CD4-positive, alpha-beta T cell (primary cell): ENCODE data around the gene VAV2. TPM values are rescaled to one million over a fixed set of nuclear protein-coding genes. Genes with fewer than 3 reads are reported as not detected.

Experiments used
- ATAC-seq: fragments of 200-7000 bp; cut with Tn5 transposase; one replicate; pipeline ENCODE4 v1.10.0; 2022; ENCODE audit warnings: mild to moderate bottlenecking; ENCODE audit not compliant: poor library complexity
- CTCF ChIA-PET: fragments of 350-600 bp; sonication (Branson Sonifier 250); formaldehyde crosslinking; loops from one replicate; lab custom pipeline; 2021; ENCODE audit warnings: antibody characterized with exemption, inconsistent platforms; lab: Charles Lee
- POLR2A ChIA-PET: fragments of 350-600 bp; sonication (Branson Sonifier 250); formaldehyde crosslinking; loops from one replicate; lab custom pipeline; 2021; ENCODE audit warnings: antibody characterized with exemption, inconsistent platforms; lab: Charles Lee
- DNase-seq, 14 experiments: peaks; one replicate each; pipeline ENCODE4 v3.0.0-alpha.2; 2013 to 2020; ENCODE audit warnings: mixed read lengths in 2 of 14
- H3K27ac ChIP-seq, 2 donors: one replicate each; pipeline versions ENCODE4 v1.5.1 to v1.7.0; 2013; ENCODE audit warnings: low read length in 2 of 2, low read depth in 1 of 2, mild to moderate bottlenecking in 1 of 2
- H3K27me3 ChIP-seq, 2 experiments: 1 replicate in 1 of 2; 2 replicates in 1 of 2; pipeline versions ENCODE4 v1.6.1 to v1.7.0; 2013; ENCODE audit warnings: low read length in 2 of 2, control low read depth in 1 of 2, mild to moderate bottlenecking in 1 of 2, moderate library complexity in 1 of 2; ENCODE audit not compliant: insufficient read depth in 2 of 2, control insufficient read depth in 1 of 2
- H3K36me3 ChIP-seq: one replicate; pipeline ENCODE4 v1.6.1; 2013; ENCODE audit warnings: low read length, control low read depth; ENCODE audit not compliant: insufficient read depth
- H3K4me1 ChIP-seq: one replicate; pipeline ENCODE4 v1.6.1; 2013; ENCODE audit warnings: low read length, control low read depth; ENCODE audit not compliant: insufficient read depth
- H3K4me3 ChIP-seq: one replicate; pipeline ENCODE4 v1.5.1; 2013; ENCODE audit warnings: mild to moderate bottlenecking, low read length, moderate library complexity
- H3K9me3 ChIP-seq, 2 experiments: 1 replicate in 1 of 2; 2 replicates in 1 of 2; pipeline versions ENCODE4 v1.6.1 to v1.7.0; 2013; ENCODE audit warnings: low read length in 2 of 2, mild to moderate bottlenecking in 2 of 2, control low read depth in 1 of 2, moderate library complexity in 1 of 2; ENCODE audit not compliant: control insufficient read depth in 1 of 2, insufficient read depth in 1 of 2
- H3K27ac Mint-ChIP-seq: one replicate; pipeline ENCODE4 v1.8.0; 2020; ENCODE audit warnings: mixed read lengths
- H3K27me3 Mint-ChIP-seq: one replicate; pipeline ENCODE4 v1.8.0; 2021; ENCODE audit warnings: mixed read lengths
- H3K36me3 Mint-ChIP-seq: one replicate; pipeline ENCODE4 v1.8.0; 2021; ENCODE audit warnings: low read depth, mixed read lengths
- H3K4me1 Mint-ChIP-seq: one replicate; pipeline ENCODE4 v1.8.0; 2021; ENCODE audit warnings: low read depth, mixed read lengths
- H3K4me3 Mint-ChIP-seq: one replicate; pipeline ENCODE4 v1.8.0; 2020; ENCODE audit warnings: mild to moderate bottlenecking, mixed read lengths
- H3K9me3 Mint-ChIP-seq: one replicate; pipeline ENCODE4 v1.8.0; 2020; ENCODE audit warnings: mixed read lengths
- intact Hi-C, 2 experiments: fragments of 100-400 bp; cut with DNase I in 1 of 2; cut with micrococcal nuclease in 1 of 2; formaldehyde crosslinking; loops; one replicate each; pipeline versions ENCODE4 v1.15.1 to v1.9.0; 2023 to 2025; cut with DNase I, micrococcal nuclease
- total RNA-seq, 174 experiments: library from RNA in 2 of 174; stranded (reverse) in 2 of 174; gene quantifications; one replicate each; pipeline ENCODE4 v1.2.3 and lab custom pipeline; 2021 to 2026
- TF ChIP-seq, protein P1 (sequence below): fragments of 200-600 bp; IDR thresholded peaks from one replicate; pipeline ENCODE4 v1.8.0; 2022; ENCODE audit warnings: antibody characterized with exemption, mild to moderate bottlenecking

VAV2 gene
- total RNA-seq, 2 experiments from 2014 or later = 1.6 to 1.7 TPM

DNA sequence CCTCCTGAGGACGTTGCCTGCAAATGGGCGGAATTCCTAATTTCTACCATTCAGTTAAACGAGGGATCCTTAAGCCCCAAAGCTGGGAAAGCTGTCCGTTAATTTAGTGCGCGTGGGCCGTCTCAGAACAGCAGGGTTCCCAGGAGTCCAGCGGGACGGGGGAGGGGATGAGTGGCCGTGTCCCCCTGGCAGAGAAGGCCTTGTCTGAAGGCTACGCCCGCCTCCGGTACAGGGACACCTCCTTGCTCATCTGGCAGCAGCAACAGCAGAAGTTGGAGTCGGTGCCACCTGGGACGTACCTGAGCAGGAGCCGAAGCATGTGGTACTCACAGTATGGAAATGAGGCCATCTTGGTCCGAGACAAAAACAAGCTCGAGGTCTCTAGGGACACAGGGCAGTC, 34.5 kb upstream of the VAV2 start:
- peaks cover 13% of the 10 kb centered on the region for H3K36me3 Mint-ChIP-seq
- no peaks in the 10 kb centered on the region for H3K4me1 Mint-ChIP-seq
- peaks cover 13% of the 10 kb centered on the region for H3K4me1 ChIP-seq
- H3K4me3 ChIP-seq = no peak overlapping the region
- ATAC-seq (no peak), DNase-seq (peak in 1 of 14 experiments; percentile 54)
- H3K27ac ChIP-seq = no peak overlapping the region
- TF ChIP-seq, protein P1, sequence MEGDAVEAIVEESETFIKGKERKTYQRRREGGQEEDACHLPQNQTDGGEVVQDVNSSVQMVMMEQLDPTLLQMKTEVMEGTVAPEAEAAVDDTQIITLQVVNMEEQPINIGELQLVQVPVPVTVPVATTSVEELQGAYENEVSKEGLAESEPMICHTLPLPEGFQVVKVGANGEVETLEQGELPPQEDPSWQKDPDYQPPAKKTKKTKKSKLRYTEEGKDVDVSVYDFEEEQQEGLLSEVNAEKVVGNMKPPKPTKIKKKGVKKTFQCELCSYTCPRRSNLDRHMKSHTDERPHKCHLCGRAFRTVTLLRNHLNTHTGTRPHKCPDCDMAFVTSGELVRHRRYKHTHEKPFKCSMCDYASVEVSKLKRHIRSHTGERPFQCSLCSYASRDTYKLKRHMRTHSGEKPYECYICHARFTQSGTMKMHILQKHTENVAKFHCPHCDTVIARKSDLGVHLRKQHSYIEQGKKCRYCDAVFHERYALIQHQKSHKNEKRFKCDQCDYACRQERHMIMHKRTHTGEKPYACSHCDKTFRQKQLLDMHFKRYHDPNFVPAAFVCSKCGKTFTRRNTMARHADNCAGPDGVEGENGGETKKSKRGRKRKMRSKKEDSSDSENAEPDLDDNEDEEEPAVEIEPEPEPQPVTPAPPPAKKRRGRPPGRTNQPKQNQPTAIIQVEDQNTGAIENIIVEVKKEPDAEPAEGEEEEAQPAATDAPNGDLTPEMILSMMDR = no peak
- H3K27me3 ChIP-seq = no peaks in the 10 kb centered on the region
- intact Hi-C loops = loop anchor here in 1 of 2 experiments (5.0 to 10.0 kb wide), 4 partner anchors 301 to 672 kb away; partner anchors contain the start of genes RXRA, SURF1 and SURF2
- peak overlapping the region; percentile 88 for H3K4me3 Mint-ChIP-seq
- no peak overlapping the region for H3K27ac Mint-ChIP-seq
- H3K36me3 ChIP-seq = peaks cover 7% of the 10 kb centered on the region
- ChIA-PET CTCF (interaction anchor here (1.7 kb wide), 1 partner anchor 73 kb away, joined by 3 read pairs; no protein-coding TSS in a partner anchor), POLR2A (interaction anchor here (1.0 to 3.0 kb wide), 3 partner anchors 12 to 1356 kb away, joined by 3 to 20 read pairs (median 3); partner anchors contain the start of genes DDX31, GTF3C4 and WDR5)
- H3K9me3 Mint-ChIP-seq = no peaks in the 10 kb centered on the region
- no peaks in the 10 kb centered on the region for H3K9me3 ChIP-seq
- no peaks in the 10 kb centered on the region for H3K27me3 Mint-ChIP-seq

DNA sequence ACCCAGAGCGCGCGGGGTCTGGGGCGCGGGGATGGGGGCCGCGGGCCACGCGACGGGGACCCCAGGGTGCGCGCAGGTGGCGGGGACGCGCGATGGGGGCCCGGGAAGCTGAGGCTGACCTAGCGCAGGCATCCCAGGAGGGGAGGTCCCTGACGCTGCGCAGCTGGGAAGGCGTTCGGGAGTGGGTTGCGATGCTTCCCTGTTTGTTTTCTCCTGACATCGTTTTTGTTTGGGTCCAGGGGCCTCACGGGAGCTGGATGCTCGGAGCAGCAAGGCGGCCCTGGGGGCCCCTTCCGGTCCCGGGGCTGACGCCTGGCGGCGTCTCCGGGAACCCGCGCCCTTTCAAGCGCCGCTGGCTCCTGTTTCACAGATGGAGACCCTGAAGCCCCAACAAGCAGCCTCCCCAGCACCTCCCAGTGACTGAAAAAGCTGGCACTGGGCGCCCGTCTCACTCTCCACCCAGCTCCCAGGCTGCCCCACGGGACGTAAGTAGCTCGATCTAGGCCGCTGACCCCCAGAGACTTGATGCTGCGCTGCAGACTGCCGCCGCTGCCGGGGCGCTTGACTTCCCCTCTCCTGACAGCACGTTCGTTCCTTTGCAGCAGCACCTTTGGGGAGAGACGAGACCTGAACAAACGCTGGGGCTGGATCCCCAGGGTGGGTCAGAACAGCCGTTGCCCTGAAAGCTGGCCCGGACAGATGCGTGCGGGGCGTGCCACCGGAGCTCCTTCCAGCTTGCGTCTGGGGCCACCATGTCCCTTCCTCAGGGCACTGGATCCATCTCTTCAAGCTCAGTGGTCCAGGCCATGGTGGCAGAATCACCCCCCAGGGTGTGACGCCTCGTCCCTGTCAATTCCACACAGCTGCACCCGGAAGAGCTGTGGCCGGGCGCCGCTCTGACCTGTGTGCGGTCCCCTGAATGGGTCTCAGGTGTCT, 33.8 kb upstream of the VAV2 start:
- peak; percentile 35 for ATAC-seq
- H3K36me3 ChIP-seq = peaks cover 3% of the 10 kb centered on the region
- peak; percentile 25 to 79 (median 42) for DNase-seq
- ChIA-PET POLR2A (interaction anchor here (0.6 to 3.0 kb wide), 6 partner anchors 12 to 1356 kb away, joined by 3 to 20 read pairs (median 6); partner anchors contain the start of genes DDX31, GTF3C4, RNU6ATAC and WDR5), CTCF (interaction anchor here (0.6 to 2.1 kb wide), 4 partner anchors 32 to 233 kb away, joined by 3 to 10 read pairs (median 3); no protein-coding TSS in a partner anchor)
- peak overlapping the region; percentile 88 for H3K4me3 Mint-ChIP-seq
- H3K9me3 Mint-ChIP-seq = no peaks in the 10 kb centered on the region
- no peaks in the 10 kb centered on the region for H3K9me3 ChIP-seq
- TF ChIP-seq, protein P1 = peak; percentile 45
- H3K4me1 ChIP-seq = peaks cover 13% of the 10 kb centered on the region
- no peaks in the 10 kb centered on the region for H3K27me3 ChIP-seq
- H3K27ac Mint-ChIP-seq = peak overlapping the region; percentile 27
- H3K36me3 Mint-ChIP-seq = peaks cover 10% of the 10 kb centered on the region
- peak overlapping the region; percentile 82 for H3K4me3 ChIP-seq
- H3K27ac ChIP-seq = peak overlapping the region; percentile 30 to 34
- H3K4me1 Mint-ChIP-seq = no peaks in the 10 kb centered on the region
- intact Hi-C loops = loop anchor here (1.0 to 10.0 kb wide), 7 partner anchors 34 to 671 kb away; partner anchors contain the start of genes BRD3 (in 2 of the 2), RXRA (in 1 of the 2), SURF1 (in 1 of the 2) and SURF2 (in 1 of the 2)
- H3K27me3 Mint-ChIP-seq = no peaks in the 10 kb centered on the region
